ENCODE measurements around the gene FAM89A. TPM values are rescaled to one million over a fixed set of nuclear protein-coding genes. Genes with fewer than 3 reads are reported as not detected.

Gene FAM89A
- total and polyA plus RNA-seq, 9 of the 15 experiments (the other 6 are each of a cell fraction or from before 2014, with no cell fraction given), result 8.7 to 66.2 (median 43.3) TPM

GRCh38 chr1:230978491-230979388 lies 61.3 kb downstream of the FAM89A start, which contains the start of the genes ARV1 and TTC13 (continued):
- TF ChIP-seq ZBTB40 (IDR thresholded peaks at IDR 0.05), result peak; percentile 96
- no peak for TF ChIP-seq ZBTB40 (CRISPR knock-in tag; IDR thresholded peaks at IDR 0.05)
- TF ChIP-seq SAFB2 (IDR thresholded peaks at IDR 0.05; ENCODE audit: borderline replicate concordance, low read depth, low read length, severe bottlenecking), result no peak
- TF ChIP-seq MTA3 (IDR thresholded peaks at IDR 0.05; ENCODE audit: borderline replicate concordance), result peak; percentile 89
- TF ChIP-seq ZBTB8A (IDR thresholded peaks at IDR 0.05; ENCODE audit: partially characterized antibody), result no peak
- peak; percentile 85 for TF ChIP-seq POLR2AphosphoS5 (IDR thresholded peaks at IDR 0.05; ENCODE audit: control insufficient read depth, insufficient read depth, low read depth, low read length)
- TF ChIP-seq, protein P1, sequence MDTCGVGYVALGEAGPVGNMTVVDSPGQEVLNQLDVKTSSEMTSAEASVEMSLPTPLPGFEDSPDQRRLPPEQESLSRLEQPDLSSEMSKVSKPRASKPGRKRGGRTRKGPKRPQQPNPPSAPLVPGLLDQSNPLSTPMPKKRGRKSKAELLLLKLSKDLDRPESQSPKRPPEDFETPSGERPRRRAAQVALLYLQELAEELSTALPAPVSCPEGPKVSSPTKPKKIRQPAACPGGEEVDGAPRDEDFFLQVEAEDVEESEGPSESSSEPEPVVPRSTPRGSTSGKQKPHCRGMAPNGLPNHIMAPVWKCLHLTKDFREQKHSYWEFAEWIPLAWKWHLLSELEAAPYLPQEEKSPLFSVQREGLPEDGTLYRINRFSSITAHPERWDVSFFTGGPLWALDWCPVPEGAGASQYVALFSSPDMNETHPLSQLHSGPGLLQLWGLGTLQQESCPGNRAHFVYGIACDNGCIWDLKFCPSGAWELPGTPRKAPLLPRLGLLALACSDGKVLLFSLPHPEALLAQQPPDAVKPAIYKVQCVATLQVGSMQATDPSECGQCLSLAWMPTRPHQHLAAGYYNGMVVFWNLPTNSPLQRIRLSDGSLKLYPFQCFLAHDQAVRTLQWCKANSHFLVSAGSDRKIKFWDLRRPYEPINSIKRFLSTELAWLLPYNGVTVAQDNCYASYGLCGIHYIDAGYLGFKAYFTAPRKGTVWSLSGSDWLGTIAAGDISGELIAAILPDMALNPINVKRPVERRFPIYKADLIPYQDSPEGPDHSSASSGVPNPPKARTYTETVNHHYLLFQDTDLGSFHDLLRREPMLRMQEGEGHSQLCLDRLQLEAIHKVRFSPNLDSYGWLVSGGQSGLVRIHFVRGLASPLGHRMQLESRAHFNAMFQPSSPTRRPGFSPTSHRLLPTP (IDR thresholded peaks at IDR 0.05; ENCODE audit: borderline replicate concordance, extremely low read depth, insufficient read length), result no peak
- no peak for TF ChIP-seq MCM2 (IDR thresholded peaks at IDR 0.05; ENCODE audit: low read depth)
- no peak for TF ChIP-seq SP2 (IDR thresholded peaks at IDR 0.05; ENCODE audit: extremely low read depth, low read depth, low read length, poor library complexity, severe bottlenecking)
- peak; percentile 33; the same call in 1 of the 2 replicates for TF ChIP-seq EP300 (IDR thresholded peaks at IDR 0.05; ENCODE audit: low read length)
- TF ChIP-seq ADNP (tag; IDR thresholded peaks at IDR 0.05), result no peak
- no peak for TF ChIP-seq KAT2B (IDR thresholded peaks at IDR 0.05; ENCODE audit: low read depth, low read length)
- no peak for TF ChIP-seq SNRNP70 (optimal IDR thresholded peaks at IDR 0.05; ENCODE audit: low read depth, low read length)
- TF ChIP-seq EGR1 (conservative IDR thresholded peaks at IDR 0.05), result no peak; the same call in 1 of the 2 replicates
- no peak for TF ChIP-seq CHD2 (IDR thresholded peaks at IDR 0.05; ENCODE audit: low read depth, low read length)

Data from K562 (cell line).